Sigmoid colon (tissue), 7 donors: ENCODE measurements around the gene FAM117A. TPM values are rescaled to one million over a fixed set of nuclear protein-coding genes. Genes with fewer than 3 reads are reported as not detected.
"Not testable (repeated sequence)": the region's sequence is repeated elsewhere in the genome, so short reads cannot be mapped to it uniquely, and the experiment has no call there.

Experiments used
- DNase-seq: peaks from one replicate; pipeline ENCODE4 v3.0.0-alpha.2; 2019
- H3K27ac ChIP-seq, 4 donors: fragments of 200-600 bp; sonication (generic); one replicate each; pipeline ENCODE4 v1.5.1; 2016 to 2019; ENCODE audit warnings: mild to moderate bottlenecking in 1 of 4
- H3K27me3 ChIP-seq, 3 donors: fragments of 200-600 bp; sonication (generic); one replicate each; pipeline ENCODE4 v1.5.1; 2019; ENCODE audit warnings: mild to moderate bottlenecking in 1 of 3
- H3K36me3 ChIP-seq, 4 donors: fragments of 200-600 bp; sonication (generic); one replicate each; pipeline ENCODE4 v1.5.1; 2016 to 2019
- H3K4me1 ChIP-seq, 4 donors: fragments of 200-600 bp; sonication (generic); one replicate each; pipeline ENCODE4 v1.5.1; 2017 to 2019
- H3K4me3 ChIP-seq, 4 donors: fragments of 200-600 bp; sonication (generic); one replicate each; pipeline ENCODE4 v1.5.1; 2017 to 2019; ENCODE audit warnings: mild to moderate bottlenecking in 2 of 4, moderate library complexity in 1 of 4
- H3K9me3 ChIP-seq, 4 donors: fragments of 200-600 bp in 3 of 4; sonication (generic) in 3 of 4; one replicate each; pipeline versions ENCODE4 v1.5.1 to v1.6.1; 2013 to 2019
- EP300 ChIP-seq, 4 donors: sonication (generic); formaldehyde crosslinking; IDR thresholded peaks; one replicate each; pipeline ENCODE4 v1.6.1; 2017; ENCODE audit warnings: antibody characterized with exemption in 4 of 4
- POLR2A ChIP-seq, 2 donors: fragments of 450-650 bp; IDR thresholded peaks; one replicate each; pipeline ENCODE4 v1.6.1; 2016; ENCODE audit warnings: antibody characterized with exemption in 2 of 2, mild to moderate bottlenecking in 2 of 2, moderate library complexity in 2 of 2
- POLR2AphosphoS5 ChIP-seq, 4 donors: sonication (generic); formaldehyde crosslinking; IDR thresholded peaks; one replicate each; pipeline ENCODE4 v1.6.1; 2017; ENCODE audit warnings: antibody characterized with exemption in 4 of 4
- WGBS, 2 donors: extraction: QIAGEN DNeasy Blood & Tissue Kit; methylation state at CpG; one replicate each; pipeline ENCODE4 v1.1.7; 2013; 5-methylcytosine and 5-hydroxymethylcytosine counted together
- intact Hi-C: fragments of 100-400 bp; cut with DNase I; formaldehyde crosslinking; loops from one replicate; pipeline ENCODE4 v1.15.1; 2023
- polyA plus RNA-seq, 3 donors: library from polyadenylated mRNA; stranded (reverse); fragments of 200-250 nt; gene quantifications; one replicate each; pipeline ENCODE4 v1.2.3, GENCODE V29; 2013
- total RNA-seq, 4 donors: library from RNA; depleted of rRNA; stranded (reverse); fragments of >200 nt; gene quantifications; one replicate each; pipeline ENCODE4 v1.1.0, GENCODE V29; 2016
- TF ChIP-seq, protein P1 (sequence below), 4 experiments: fragments of 450-650 bp in 3 of 4; fragments of 200-600 bp in 1 of 4; IDR thresholded peaks; one replicate each; pipeline ENCODE4 v1.5.1; 2016 to 2019; ENCODE audit warnings: antibody characterized with exemption in 4 of 4, mild to moderate bottlenecking in 3 of 4, moderate library complexity in 2 of 4
- donor health status: healthy with polysubstance abuse.
- donor health status: Bipolar disorder and iron deficiency.
- donor health status: healthy.

The FAM117A gene
- total and polyA plus RNA-seq, 7 donors = 3.5 to 34.6 (median 15.6) TPM

- Histone ChIP-seq H3K4me3 (peak overlapping the region; percentile 68 to 77 (median 74)), H3K27me3 (no peaks in the 10 kb centered on the region), H3K9me3 (no peaks in the 10 kb centered on the region), H3K36me3 (peaks cover 0 to 6% (median 0%) of the 10 kb centered on the region in 4 donors), H3K27ac (peak overlapping the region; percentile 96 to 99 (median 98)), H3K4me1 (peaks cover 0 to 47% (median 37%) of the 10 kb centered on the region in 4 donors)
- intact Hi-C loops = loop anchor here (2.0 to 5.0 kb wide), 3 partner anchors 31 to 100 kb away; partner anchors contain the start of gene NXPH3
- peak; percentile 99 for DNase-seq
- 0 to 1% methylated on average over 34 of the region's 34 CpGs for WGBS, 2 donors
- TF ChIP-seq POLR2AphosphoS5 (IDR thresholded peaks at IDR 0.05) (peak; percentile 95 to 97 (median 96)), POLR2A (IDR thresholded peaks at IDR 0.05) (peak; percentile 75 to 87), EP300 (IDR thresholded peaks at IDR 0.05) (peak in 1 of 4 donors; percentile 52)
- TF ChIP-seq, protein P1, sequence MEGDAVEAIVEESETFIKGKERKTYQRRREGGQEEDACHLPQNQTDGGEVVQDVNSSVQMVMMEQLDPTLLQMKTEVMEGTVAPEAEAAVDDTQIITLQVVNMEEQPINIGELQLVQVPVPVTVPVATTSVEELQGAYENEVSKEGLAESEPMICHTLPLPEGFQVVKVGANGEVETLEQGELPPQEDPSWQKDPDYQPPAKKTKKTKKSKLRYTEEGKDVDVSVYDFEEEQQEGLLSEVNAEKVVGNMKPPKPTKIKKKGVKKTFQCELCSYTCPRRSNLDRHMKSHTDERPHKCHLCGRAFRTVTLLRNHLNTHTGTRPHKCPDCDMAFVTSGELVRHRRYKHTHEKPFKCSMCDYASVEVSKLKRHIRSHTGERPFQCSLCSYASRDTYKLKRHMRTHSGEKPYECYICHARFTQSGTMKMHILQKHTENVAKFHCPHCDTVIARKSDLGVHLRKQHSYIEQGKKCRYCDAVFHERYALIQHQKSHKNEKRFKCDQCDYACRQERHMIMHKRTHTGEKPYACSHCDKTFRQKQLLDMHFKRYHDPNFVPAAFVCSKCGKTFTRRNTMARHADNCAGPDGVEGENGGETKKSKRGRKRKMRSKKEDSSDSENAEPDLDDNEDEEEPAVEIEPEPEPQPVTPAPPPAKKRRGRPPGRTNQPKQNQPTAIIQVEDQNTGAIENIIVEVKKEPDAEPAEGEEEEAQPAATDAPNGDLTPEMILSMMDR (IDR thresholded peaks at IDR 0.05) = no peak
Observed at GRCh38 chr17:49677134-49677932, 86.6 kb downstream of the FAM117A start.

GRCh38 chr17:49676276-49676868, 87.6 kb downstream of the FAM117A start:
- intact Hi-C loops = loop anchor here (2.0 to 5.0 kb wide), 3 partner anchors 30 to 99 kb away; partner anchors contain the start of gene NXPH3
- peaks cover 0 to 56% (median 46%) of the 10 kb centered on the region in 4 donors for H3K4me1 ChIP-seq
- peak overlapping the region; percentile 68 to 77 (median 74) for H3K4me3 ChIP-seq
- H3K36me3 ChIP-seq = peaks cover 0 to 6% (median 0%) of the 10 kb centered on the region in 4 donors
- 30 to 49% methylated on average over 5 of the region's 5 CpGs for WGBS, 2 donors
- H3K27me3 ChIP-seq = no peaks in the 10 kb centered on the region
- TF ChIP-seq POLR2AphosphoS5 (IDR thresholded peaks at IDR 0.05) (no peak), POLR2A (IDR thresholded peaks at IDR 0.05) (no peak), EP300 (IDR thresholded peaks at IDR 0.05) (no peak)
- TF ChIP-seq, protein P1 (IDR thresholded peaks at IDR 0.05) = no peak
- peak overlapping the region; percentile 96 to 99 (median 98) for H3K27ac ChIP-seq
- no peak for DNase-seq
- H3K9me3 ChIP-seq = no peaks in the 10 kb centered on the region

DNA sequence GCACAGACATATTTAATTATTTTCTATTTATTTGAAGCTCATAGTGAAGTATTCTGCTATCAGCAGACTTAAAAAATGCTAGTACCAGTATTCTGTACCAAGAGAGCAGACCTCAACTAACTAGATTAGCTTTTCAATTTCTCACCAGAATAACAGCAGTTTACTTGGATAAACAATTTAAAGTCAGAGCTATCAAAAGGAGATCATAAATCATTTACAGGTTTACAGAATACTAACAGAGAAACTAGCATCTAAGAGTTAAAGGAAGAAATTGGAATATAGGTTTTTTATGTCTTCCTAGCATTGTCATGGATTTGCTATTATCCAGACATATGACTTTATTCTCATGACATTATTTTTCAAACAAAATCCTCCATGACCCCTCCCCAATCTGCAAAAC, 89.4 kb downstream of the FAM117A start:
- Histone ChIP-seq H3K27ac (peak overlapping the region; percentile 96 to 99 (median 98)), H3K9me3 (no peaks in the 10 kb centered on the region), H3K4me1 (peaks cover 0 to 75% (median 63%) of the 10 kb centered on the region in 4 donors), H3K27me3 (no peaks in the 10 kb centered on the region), H3K36me3 (peaks cover 0 to 6% (median 0%) of the 10 kb centered on the region in 4 donors), H3K4me3 (peak overlapping the region in 1 of 4 donors; percentile 77)
- intact Hi-C loops = no loop called here
- TF ChIP-seq POLR2AphosphoS5 (IDR thresholded peaks at IDR 0.05) (no peak), EP300 (IDR thresholded peaks at IDR 0.05) (no peak), POLR2A (IDR thresholded peaks at IDR 0.05) (no peak)
- TF ChIP-seq, protein P1 (IDR thresholded peaks at IDR 0.05) = no peak
- DNase-seq = no peak

GRCh38 chr17:49673679-49674078, 90.3 kb downstream of the FAM117A start:
- H3K9me3 ChIP-seq, H3K36me3 ChIP-seq, DNase-seq, intact Hi-C loops, H3K4me3 ChIP-seq, H3K27me3 ChIP-seq: not testable (repeated sequence)
- peaks cover 0 to 77% (median 65%) of the 10 kb centered on the region in 4 donors for H3K4me1 ChIP-seq
- 59 to 88% methylated on average over 6 of the region's 6 CpGs for WGBS, 2 donors
- peak overlapping the region; percentile 51 to 99 (median 97) for H3K27ac ChIP-seq

GRCh38 chr17:49670641-49671040, 93.3 kb downstream of the FAM117A start:
- Histone ChIP-seq H3K27ac (peak overlapping the region; percentile 54 to 98 (median 82)), H3K4me3 (peak overlapping the region in 2 of 4 donors; percentile 7), H3K27me3 (no peaks in the 10 kb centered on the region), H3K4me1 (peaks cover 0 to 68% (median 61%) of the 10 kb centered on the region in 4 donors), H3K9me3 (no peaks in the 10 kb centered on the region), H3K36me3 (peaks cover 0 to 6% (median 0%) of the 10 kb centered on the region in 4 donors)
- 82 to 84% methylated on average over 4 of the region's 4 CpGs for WGBS, 2 donors
- DNase-seq = no peak
- intact Hi-C loops = no loop called here
- no peak for TF ChIP-seq EP300 (IDR thresholded peaks at IDR 0.05)
- no peak for TF ChIP-seq POLR2AphosphoS5 (IDR thresholded peaks at IDR 0.05)
- TF ChIP-seq POLR2A (IDR thresholded peaks at IDR 0.05) = no peak
- TF ChIP-seq, protein P1 (IDR thresholded peaks at IDR 0.05) = no peak
